ENCODE measurements around the gene DNAJC27.
"Not testable (repeated sequence)": the region's sequence is repeated elsewhere in the genome, so short reads cannot be mapped to it uniquely, and the experiment has no call there.

The DNAJC27 gene

GRCh38 chr2:24971536-24972314 lies at the start of gene DNAJC27:
Gene DNAJC27 (minus strand): TSS chr2:24971955. CDS start chr2:24971904, 51 bp downstream.
- peak; percentile 94 for DNase-seq

- no peak for DNase-seq
These were observed 46.9 kb upstream of the DNAJC27 start for GRCh38 chr2:25018681-25019080.

DNA sequence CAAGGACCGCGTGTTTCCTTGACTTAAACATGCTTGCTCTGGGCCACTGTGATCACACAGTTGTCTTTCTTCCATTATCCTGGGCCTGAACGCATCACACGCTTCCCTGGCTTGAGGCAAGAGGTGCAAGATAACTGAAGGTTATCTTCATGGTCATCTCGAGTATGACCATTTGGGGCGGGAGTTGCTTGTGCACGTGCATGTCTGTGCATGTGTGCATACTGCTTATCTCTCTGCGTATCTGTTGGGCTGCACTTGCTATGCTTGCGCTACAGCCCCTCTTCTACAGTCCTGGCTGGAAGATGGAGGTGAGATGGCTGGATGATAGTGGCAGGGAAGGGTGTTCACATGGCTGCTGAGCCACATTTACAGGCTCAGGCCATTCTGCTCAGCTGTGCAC lies 42.9 kb upstream of the DNAJC27 start:
- no peak for DNase-seq

DNA sequence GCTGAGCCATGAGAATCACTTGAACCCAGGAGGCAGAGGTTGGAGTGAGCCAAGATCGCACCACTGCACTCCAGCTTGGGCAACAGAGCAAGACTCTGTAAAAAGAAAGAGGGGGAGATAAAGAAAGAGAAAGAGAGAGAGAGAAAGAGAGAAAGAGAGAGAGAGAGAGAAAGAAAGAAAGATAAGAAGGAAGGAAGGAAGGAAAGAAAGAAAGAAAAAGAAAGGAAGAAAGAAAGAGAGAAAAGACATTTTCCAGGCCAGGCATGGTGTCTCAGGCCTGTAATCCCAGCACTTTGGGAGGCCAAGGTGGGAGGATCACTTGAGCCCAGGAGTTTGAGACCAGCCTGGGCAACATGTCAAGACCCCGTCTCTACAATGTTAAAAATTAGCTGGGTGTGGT lies 39.6 kb upstream of the DNAJC27 start:
- DNase-seq: not testable (repeated sequence)

- no peak for DNase-seq
These were observed 38.2 kb upstream of the DNAJC27 start for GRCh38 chr2:25009954-25010353.

GRCh38 chr2:25002066-25002465 lies 30.3 kb upstream of the DNAJC27 start:
- no peak for DNase-seq

GRCh38 chr2:25001325-25001637 lies 29.5 kb upstream of the DNAJC27 start:
- DNase-seq: no peak

GRCh38 chr2:25000503-25001324 lies 29.0 kb upstream of the DNAJC27 start:
- no peak for DNase-seq

- no peak for DNase-seq
These were observed 28.3 kb upstream of the DNAJC27 start for GRCh38 chr2:25000036-25000435.

GRCh38 chr2:24999097-24999496 lies 27.3 kb upstream of the DNAJC27 start:
- DNase-seq: not testable (repeated sequence)

DNA sequence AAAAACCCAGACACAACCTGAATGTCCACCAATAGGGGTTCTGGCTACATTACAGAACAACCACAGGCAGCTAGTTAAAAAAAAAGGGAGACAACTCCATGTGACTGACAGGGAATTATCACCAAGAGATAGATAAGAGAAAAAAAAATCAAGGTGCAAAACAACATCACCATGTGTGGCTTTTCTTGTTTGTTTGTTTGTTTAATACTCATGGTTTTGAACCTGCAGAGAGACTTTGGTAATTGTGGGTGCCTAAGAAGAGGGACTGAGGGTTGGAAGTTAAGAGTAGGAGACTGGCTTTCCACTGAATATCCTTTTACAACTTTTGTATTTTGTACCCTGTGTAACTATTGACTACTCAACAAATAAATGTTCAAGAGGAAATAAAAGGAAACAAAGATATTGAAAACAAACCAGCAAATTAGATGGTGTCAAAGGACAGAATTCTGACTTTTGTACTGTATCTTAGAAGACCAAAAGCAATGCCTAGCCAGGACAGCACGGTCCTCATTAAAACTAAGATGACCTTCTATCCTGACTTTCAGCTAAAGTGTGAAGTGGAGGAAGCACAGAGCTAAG lies 22.5 kb upstream of the DNAJC27 start:
- DNase-seq: no peak

DNA sequence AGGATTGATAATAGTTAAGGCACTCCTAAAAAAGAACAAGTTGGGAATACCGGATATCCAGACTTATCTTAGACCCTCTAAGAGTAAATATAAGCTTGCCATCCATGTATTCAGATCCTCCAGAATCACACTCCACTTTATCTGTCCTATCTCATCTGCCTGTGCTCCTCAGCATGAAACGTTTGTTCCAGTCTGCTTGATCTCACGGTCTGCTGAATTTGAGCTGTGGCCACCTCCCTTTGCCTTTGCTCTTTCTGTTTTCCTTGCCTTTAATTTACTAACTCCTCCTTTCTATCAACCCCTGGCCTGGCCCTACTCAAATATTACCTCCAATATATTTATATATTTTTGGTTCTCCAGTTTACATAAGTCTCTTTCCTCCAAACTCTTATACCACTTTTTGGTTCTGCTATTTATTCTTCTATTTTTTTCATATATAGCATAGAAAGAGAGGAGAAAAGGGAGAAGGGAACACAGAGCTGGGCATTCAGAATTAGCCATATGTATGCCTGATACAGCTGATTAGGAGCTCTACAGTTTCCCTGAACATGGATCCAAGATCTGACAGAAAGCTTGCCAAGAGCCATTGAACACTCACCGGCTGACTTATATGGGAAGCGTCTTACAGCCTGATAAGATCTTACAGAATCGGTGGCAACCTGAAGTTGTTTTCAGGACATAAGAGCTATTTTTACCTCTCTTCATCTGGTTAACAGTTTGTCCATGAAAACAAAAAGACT lies 21.8 kb upstream of the DNAJC27 start:
- no peak for DNase-seq

GRCh38 chr2:24986372-24986771 lies 14.6 kb upstream of the DNAJC27 start:
- DNase-seq: no peak

GRCh38 chr2:24985511-24985910 lies 13.8 kb upstream of the DNAJC27 start:
- DNase-seq: no peak

DNA sequence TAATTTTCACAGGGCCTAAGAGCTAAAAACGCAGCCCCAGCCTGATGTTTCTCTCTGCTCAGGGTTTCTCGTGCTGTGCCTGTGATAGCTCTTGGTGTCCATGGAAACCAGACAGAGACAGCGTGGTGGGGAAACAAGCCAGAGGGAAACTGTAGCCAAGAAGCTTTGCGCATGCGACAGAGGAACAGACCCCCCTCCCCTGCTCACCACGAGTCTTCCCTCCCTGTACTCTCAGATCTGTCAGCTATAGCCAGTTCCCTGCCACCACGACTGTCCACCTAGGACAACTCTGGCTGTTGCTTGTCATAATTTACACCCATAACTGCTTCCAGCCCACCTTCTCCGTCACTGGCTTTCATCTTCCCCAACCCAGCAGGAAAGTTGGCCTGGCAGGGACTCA lies 13.2 kb upstream of the DNAJC27 start:
- DNase-seq: no peak

DNA sequence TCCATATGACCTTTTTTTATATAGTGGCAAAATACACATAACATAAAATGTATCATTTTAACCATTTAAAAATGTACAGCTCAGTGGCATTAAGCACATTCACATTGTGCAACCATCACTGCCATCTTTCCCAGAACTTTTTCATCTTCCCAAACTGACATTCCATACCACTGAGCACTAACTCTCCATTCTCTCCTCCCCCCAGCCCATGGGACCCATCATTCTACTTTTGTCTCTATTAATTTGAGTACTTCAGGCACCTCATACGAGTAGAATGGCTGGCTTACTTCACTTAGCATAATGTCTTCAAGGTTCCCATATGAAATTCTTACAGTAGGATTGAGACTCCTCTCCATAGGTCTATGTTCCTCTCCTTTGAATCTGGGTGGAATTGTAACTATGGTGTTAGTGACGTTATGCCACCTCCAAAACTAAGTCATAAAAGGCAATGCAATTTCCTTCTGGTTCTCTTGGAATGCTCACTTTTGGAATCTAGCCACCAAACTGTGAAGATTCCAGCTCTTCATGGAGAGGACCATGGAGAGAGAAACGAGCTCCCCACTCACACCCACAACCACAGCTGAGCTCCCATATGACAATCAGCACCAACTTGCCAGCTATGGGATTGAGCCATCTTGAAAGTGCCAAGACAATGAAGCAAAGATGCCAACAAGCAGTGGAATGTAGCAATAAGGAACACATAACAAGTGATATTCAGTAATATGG lies 9.8 kb upstream of the DNAJC27 start:
- no peak for DNase-seq

- DNase-seq: no peak
These were observed 6.9 kb upstream of the DNAJC27 start for GRCh38 chr2:24978661-24979060.

DNA sequence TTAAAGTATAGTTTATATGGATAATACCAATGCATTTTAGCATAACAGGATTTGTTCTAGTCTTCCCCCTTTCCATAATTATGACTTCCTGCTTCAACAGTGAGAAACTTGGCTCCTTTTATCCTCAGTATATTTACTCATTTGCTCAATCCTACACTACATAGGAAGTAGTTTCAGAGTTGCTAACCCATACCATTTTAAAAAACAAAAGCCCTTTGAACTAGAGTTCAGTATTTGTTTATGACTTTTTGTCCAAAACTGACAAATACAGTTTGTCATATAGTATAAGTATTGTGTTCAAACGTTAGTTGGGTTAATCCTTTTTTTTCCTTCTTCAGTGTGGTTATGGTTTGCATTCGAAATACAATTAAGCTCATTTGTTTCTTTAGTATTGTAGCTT lies 5.9 kb upstream of the DNAJC27 start:
- no peak for DNase-seq

GRCh38 chr2:24973812-24974211 lies 2.1 kb upstream of the DNAJC27 start:
- no peak for DNase-seq

- peak; percentile 19 for DNase-seq
These were observed 683 bp upstream of the DNAJC27 start for GRCh38 chr2:24972315-24972961.

DNA sequence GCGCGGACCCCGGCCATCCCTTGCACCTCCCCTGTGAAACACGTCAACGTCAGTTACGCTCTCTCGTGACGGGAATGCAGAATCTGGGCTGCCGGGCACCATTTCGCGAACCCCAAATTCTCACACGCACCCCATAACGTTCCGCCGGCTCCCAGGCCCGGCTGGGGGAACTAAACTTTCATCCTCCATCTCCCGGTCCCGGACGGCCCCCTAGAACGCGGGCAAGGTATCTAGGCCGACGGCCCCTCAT lies 544 bp downstream of the DNAJC27 start:
- DNase-seq: no peak

Data from activated effector memory CD4-positive, alpha-beta T cell treated with Interleukin-2 at 50 U/mL for 16 hours (primary cell).